Panc1 (cell line): ENCODE results near the gene FCHSD2. TPM values are rescaled to one million over a fixed set of nuclear protein-coding genes. Genes with fewer than 3 reads are reported as not detected.

Experiments
- ATAC-seq: fragments of 200-7000 bp; cut with Tn5 transposase; 2 replicates; pipeline ENCODE4 v1.9.1; 2020; ENCODE audit warnings: mild to moderate bottlenecking, moderate library complexity
- BruUV-seq: library from RNA; stranded (reverse); fragments of 400-500 nt; replicated peaks from 2 replicates; lab custom pipeline; 2021; lab: Mats Ljungman, UMichigan
- CTCF ChIA-PET: fragments of 300-600 bp; sonication (Branson Sonifier 250); formaldehyde crosslinking; loops from one replicate; lab custom pipeline; 2022; ENCODE audit warnings: antibody characterized with exemption; lab: Charles Lee
- POLR2A ChIA-PET: fragments of 300-600 bp; sonication (Branson Sonifier 250); formaldehyde crosslinking; loops from one replicate; lab custom pipeline; 2022; ENCODE audit warnings: antibody characterized with exemption; lab: Charles Lee
- DNase-seq: peaks from one replicate; pipeline ENCODE4 v3.0.0-alpha.2; 2010; ENCODE audit warnings: low read depth, low spot score
- H3K27ac ChIP-seq: 2 replicates; pipeline ENCODE4 v1.5.1; 2011; ENCODE audit warnings: mild to moderate bottlenecking, low read length, inconsistent platforms
- H3K27me3 ChIP-seq: fragments of 200-500 bp; sonication (Bioruptor generic); 2 replicates; pipeline ENCODE4 v1.6.0; 2014; ENCODE audit warnings: low read length, inconsistent platforms; ENCODE audit not compliant: control insufficient read depth, insufficient read depth
- H3K36me3 ChIP-seq: fragments of 200-500 bp; sonication (Bioruptor generic); 2 replicates; pipeline ENCODE4 v1.5.1; 2014; ENCODE audit warnings: inconsistent platforms, mild to moderate bottlenecking, low read length, moderate library complexity; ENCODE audit not compliant: control insufficient read depth, insufficient read depth
- H3K4me1 ChIP-seq: 2 replicates; pipeline ENCODE4 v1.5.1; 2011; ENCODE audit warnings: inconsistent platforms, mild to moderate bottlenecking, low read length, moderate library complexity; ENCODE audit not compliant: control insufficient read depth, insufficient read depth
- H3K4me3 ChIP-seq, 2 experiments: 2 replicates each; pipeline ENCODE4 v1.5.1; 2011 to 2012; ENCODE audit warnings: low read depth in 2 of 2, low read length in 2 of 2, mild to moderate bottlenecking in 2 of 2, inconsistent platforms in 1 of 2, moderate library complexity in 1 of 2
- H3K9me3 ChIP-seq: fragments of 200-500 bp; sonication (Bioruptor generic); 2 replicates; pipeline ENCODE4 v1.5.1; 2014; ENCODE audit warnings: low read depth, mild to moderate bottlenecking, inconsistent platforms, low read length, moderate library complexity; ENCODE audit not compliant: control insufficient read depth, insufficient read depth
- CTCF ChIP-seq: fragments of 450-650 bp; IDR thresholded peaks from 2 replicates; pipeline ENCODE4 v1.5.1; 2017; ENCODE audit warnings: mild to moderate bottlenecking
- POLR2AphosphoS5 ChIP-seq: IDR thresholded peaks from 2 replicates; pipeline ENCODE4 v1.6.1; 2012; ENCODE audit warnings: mild to moderate bottlenecking, low read depth, low read length, moderate library complexity
- REST ChIP-seq, 2 experiments: IDR thresholded peaks; 2 replicates each; pipeline ENCODE4 v1.6.1; 2011 to 2012; ENCODE audit warnings: low read depth in 2 of 2, control low read depth in 1 of 2, low read length in 1 of 2, mild to moderate bottlenecking in 1 of 2, moderate library complexity in 1 of 2; ENCODE audit not compliant: insufficient read depth in 1 of 2
- SIN3A ChIP-seq: IDR thresholded peaks from 2 replicates; pipeline ENCODE4 v1.6.1; 2012; ENCODE audit warnings: low read depth, mild to moderate bottlenecking, low read length, moderate library complexity, borderline replicate concordance; ENCODE audit not compliant: insufficient read depth
- TCF7L2 ChIP-seq: IDR thresholded peaks from 2 replicates; pipeline ENCODE4 v1.6.1; 2011; ENCODE audit warnings: mild to moderate bottlenecking, low read depth, low read length, inconsistent platforms
- in situ Hi-C: cut with HindIII; loops from 2 replicates; pipeline ENCODE4 v1.10.0; 2016; ENCODE audit warnings: low sequenced_read_pairs, low pct_unique_long_range_greater_than_20kb
- intact Hi-C: fragments of 100-400 bp; cut with micrococcal nuclease; formaldehyde crosslinking; loops from one replicate; pipeline ENCODE4 v1.10.0; 2022; ENCODE audit not compliant: unreplicated experiment
- total RNA-seq: library from RNA; stranded (reverse); gene quantifications from one replicate; pipeline ENCODE4 v1.2.1, GENCODE V29; 2021; ENCODE audit not compliant: unreplicated experiment

FCHSD2 gene
- total RNA-seq, 1 experiment from 2014 or later: 31.8 TPM

GRCh38 chr11:73175551-73176144 is 33.5 kb upstream of the FCHSD2 start:
- DNase-seq (no peak), ATAC-seq (no peak)
- TF ChIP-seq CTCF: no peak
- TF ChIP-seq TCF7L2: no peak
- no peak for TF ChIP-seq SIN3A
- no peak for TF ChIP-seq POLR2AphosphoS5
- TF ChIP-seq REST (IDR thresholded peaks at IDR 0.05; ENCODE audit: insufficient read depth in 1 of 2, low read depth in 2 of 2, low read length in 1 of 2): no peak
- no peaks in the 10 kb centered on the region for H3K4me1 ChIP-seq
- POLR2A ChIA-PET: interaction anchor here (0.6 to 0.7 kb wide), 2 partner anchors 15 to 19 kb away, joined by 4 to 6 read pairs; no protein-coding TSS in a partner anchor
- no peaks in the 10 kb centered on the region for H3K36me3 ChIP-seq
- no peaks in the 10 kb centered on the region for H3K27me3 ChIP-seq
- intact Hi-C loops: loop anchor here (2.0 to 5.0 kb wide), 2 partner anchors 251 to 448 kb away; no protein-coding TSS in a partner anchor
- in situ Hi-C loops: no loop called here
- no TSS peak for BruUV-seq
- H3K27ac ChIP-seq: no peak overlapping the region
- CTCF ChIA-PET: interaction anchor here (0.6 to 0.7 kb wide), 2 partner anchors 93 to 336 kb away, joined by 3 to 4 read pairs; no protein-coding TSS in a partner anchor
- H3K4me3 ChIP-seq: no peak overlapping the region
- H3K9me3 ChIP-seq: no peaks in the 10 kb centered on the region

GRCh38 chr11:73174495-73174791 is 32.3 kb upstream of the FCHSD2 start:
- no TSS peak for BruUV-seq
- intact Hi-C loops: no loop called here

More at GRCh38 chr11:73174495-73174791, 32.3 kb upstream of the FCHSD2 start:
- Histone ChIP-seq H3K4me1 (no peaks in the 10 kb centered on the region), H3K27ac (no peak overlapping the region), H3K4me3 (no peak overlapping the region), H3K27me3 (no peaks in the 10 kb centered on the region), H3K36me3 (no peaks in the 10 kb centered on the region), H3K9me3 (no peaks in the 10 kb centered on the region)
- no peak for ATAC-seq
- no peak for DNase-seq
- in situ Hi-C loops: no loop called here
- TF ChIP-seq CTCF: no peak
- no peak for TF ChIP-seq TCF7L2
- TF ChIP-seq REST (IDR thresholded peaks at IDR 0.05; ENCODE audit: insufficient read depth in 1 of 2, low read depth in 2 of 2, low read length in 1 of 2): no peak
- no peak for TF ChIP-seq SIN3A
- CTCF ChIA-PET: no interaction called here
- POLR2A ChIA-PET: no interaction called here
